SK-N-SH treated with all-trans-retinoic acid at 6 μM for 48 hours (cell line): Measurements from ENCODE around the gene DPYSL4.

ENCODE experiments used
- ATAC-seq: fragments of 200-7000 bp; cut with Tn5 transposase; 3 replicates; pipeline ENCODE4 v1.9.1; 2020; ENCODE audit warnings: mild to moderate bottlenecking, moderate library complexity
- ARNTL ChIP-seq: fragments of 450-650 bp; formaldehyde crosslinking; IDR thresholded peaks from 2 replicates; pipeline ENCODE4 v1.5.0; 2020; ENCODE audit warnings: low read depth, mild to moderate bottlenecking, moderate library complexity, borderline replicate concordance
- BACH2 ChIP-seq: fragments of 250-450 bp; sonication (Bioruptor Pico); IDR thresholded peaks from 2 replicates; pipeline ENCODE4 v1.9.0; 2021; ENCODE audit warnings: mild to moderate bottlenecking, borderline replicate concordance
- CREB5 ChIP-seq: fragments of 250-450 bp; sonication (Bioruptor Pico); IDR thresholded peaks from 2 replicates; pipeline ENCODE4 v1.5.1; 2020; ENCODE audit warnings: low read depth, mild to moderate bottlenecking, moderate library complexity
- CSDC2 ChIP-seq: fragments of 250-450 bp; sonication (Bioruptor Pico); IDR thresholded peaks from 2 replicates; pipeline ENCODE4 v1.5.0; 2020; ENCODE audit warnings: mild to moderate bottlenecking, moderate library complexity
- CSRNP3 ChIP-seq: fragments of 250-450 bp; sonication (Bioruptor Pico); IDR thresholded peaks from 2 replicates; pipeline ENCODE4 v1.5.1; 2021; ENCODE audit warnings: mild to moderate bottlenecking, moderate library complexity
- ESRRG ChIP-seq: fragments of 250-450 bp; sonication (Bioruptor Pico); IDR thresholded peaks from 2 replicates; pipeline ENCODE4 v1.6.1; 2021; ENCODE audit warnings: mild to moderate bottlenecking
- GLIS3 ChIP-seq: fragments of 250-450 bp; sonication (Bioruptor Pico); IDR thresholded peaks from 2 replicates; pipeline ENCODE4 v1.5.0; 2020; ENCODE audit warnings: mild to moderate bottlenecking, moderate library complexity
- ISL1 ChIP-seq: fragments of 250-450 bp; sonication (Bioruptor Pico); IDR thresholded peaks from 2 replicates; pipeline ENCODE4 v2.1.2; 2022; ENCODE audit warnings: mild to moderate bottlenecking, moderate library complexity
- OSR1 ChIP-seq: fragments of 250-450 bp; sonication (Bioruptor Pico); IDR thresholded peaks from 2 replicates; pipeline ENCODE4 v1.8.0; 2022; ENCODE audit warnings: moderate library complexity, mild to moderate bottlenecking, inconsistent platforms
- PATZ1 ChIP-seq: fragments of 250-450 bp; sonication (Bioruptor Pico); IDR thresholded peaks from 2 replicates; pipeline ENCODE4 v1.8.0; 2020; ENCODE audit warnings: mild to moderate bottlenecking, moderate library complexity, borderline replicate concordance
- POU6F1 ChIP-seq: fragments of 250-450 bp; sonication (Bioruptor Pico); IDR thresholded peaks from 2 replicates; pipeline ENCODE4 v1.8.0; 2021; ENCODE audit warnings: low read depth, mild to moderate bottlenecking, moderate library complexity, borderline replicate concordance
- PPARA ChIP-seq: fragments of 250-450 bp; sonication (Bioruptor Pico); IDR thresholded peaks from 2 replicates; pipeline ENCODE4 v1.5.0; 2020; ENCODE audit warnings: mild to moderate bottlenecking, borderline replicate concordance
- RARB ChIP-seq: fragments of 250-450 bp; sonication (Bioruptor Pico); IDR thresholded peaks from 2 replicates; pipeline ENCODE4 v1.8.0; 2021; ENCODE audit warnings: mild to moderate bottlenecking, moderate library complexity
- SNAI2 ChIP-seq: fragments of 250-450 bp; sonication (Bioruptor Pico); IDR thresholded peaks from 2 replicates; pipeline ENCODE4 v1.5.0; 2020; ENCODE audit warnings: mild to moderate bottlenecking, moderate library complexity
- TCF4 ChIP-seq: fragments of 250-450 bp; sonication (Bioruptor Pico); IDR thresholded peaks from 2 replicates; pipeline ENCODE4 v1.8.0; 2021; ENCODE audit warnings: mild to moderate bottlenecking, moderate library complexity, borderline replicate concordance
- TOX ChIP-seq: fragments of 250-450 bp; sonication (Bioruptor Pico); IDR thresholded peaks from 2 replicates; pipeline ENCODE4 v1.8.0; 2021; ENCODE audit warnings: mild to moderate bottlenecking, moderate library complexity, borderline replicate concordance
- TSHZ2 ChIP-seq: fragments of 250-450 bp; sonication (Bioruptor Pico); IDR thresholded peaks from 2 replicates; pipeline ENCODE4 v1.5.0; 2020; ENCODE audit warnings: mild to moderate bottlenecking, moderate library complexity
- ZC3H10 ChIP-seq: fragments of 250-450 bp; sonication (Bioruptor Pico); IDR thresholded peaks from 2 replicates; pipeline ENCODE4 v1.5.1; 2021; ENCODE audit warnings: mild to moderate bottlenecking, moderate library complexity
- ZFP3 ChIP-seq: fragments of 250-450 bp; sonication (Bioruptor Pico); IDR thresholded peaks from 2 replicates; pipeline ENCODE4 v1.5.0; 2020; ENCODE audit warnings: mild to moderate bottlenecking, moderate library complexity
- ZFP30 ChIP-seq: fragments of 450-650 bp; formaldehyde crosslinking; IDR thresholded peaks from 2 replicates; pipeline ENCODE4 v1.5.0; 2022; ENCODE audit warnings: mild to moderate bottlenecking, moderate library complexity
- ZNF565 ChIP-seq: fragments of 450-650 bp; formaldehyde crosslinking; conservative IDR thresholded peaks from 2 replicates; pipeline ENCODE4 v1.5.0; 2020; ENCODE audit warnings: low read depth, mild to moderate bottlenecking, moderate library complexity
- ZNF70 ChIP-seq: fragments of 450-650 bp; formaldehyde crosslinking; IDR thresholded peaks from 2 replicates; pipeline ENCODE4 v1.5.0; 2020; ENCODE audit warnings: mild to moderate bottlenecking, moderate library complexity
- ZNF8 ChIP-seq: fragments of 450-650 bp; formaldehyde crosslinking; IDR thresholded peaks from 2 replicates; pipeline ENCODE4 v1.5.0; 2020; ENCODE audit warnings: mild to moderate bottlenecking, moderate library complexity

Gene DPYSL4

GRCh38 chr10:132183046-132183445 lies 3.7 kb upstream of the DPYSL4 start:
- TF ChIP-seq ARNTL (no peak), ESRRG (no peak), ZFP3 (CRISPR knock-in tag) (no peak), RARB (no peak), TOX (CRISPR knock-in tag) (no peak), ISL1 (no peak), BACH2 (CRISPR knock-in tag) (no peak), TCF4 (CRISPR knock-in tag) (no peak), ZC3H10 (CRISPR knock-in tag) (no peak), ZFP30 (CRISPR knock-in tag) (no peak), CSDC2 (CRISPR knock-in tag) (no peak), PPARA (CRISPR knock-in tag) (no peak), TSHZ2 (CRISPR knock-in tag) (no peak), ZNF70 (no peak), GLIS3 (CRISPR knock-in tag) (no peak), OSR1 (CRISPR knock-in tag) (no peak)
- no peak for ATAC-seq

- TF ChIP-seq CREB5 (CRISPR knock-in tag) (no peak), TCF4 (CRISPR knock-in tag) (no peak), ISL1 (no peak), CSDC2 (CRISPR knock-in tag) (no peak), ZNF565 (CRISPR knock-in tag) (no peak), ZNF70 (no peak), ESRRG (no peak), ZC3H10 (CRISPR knock-in tag) (no peak), TOX (CRISPR knock-in tag) (no peak), SNAI2 (CRISPR knock-in tag) (no peak), RARB (no peak), ZFP30 (CRISPR knock-in tag) (no peak), CSRNP3 (no peak)
- ATAC-seq, result no peak
Observed at GRCh38 chr10:132184816-132185593, 1.7 kb upstream of the DPYSL4 start.

- ATAC-seq, result no peak
- TF ChIP-seq GLIS3 (CRISPR knock-in tag) (no peak), ESRRG (no peak), ZNF70 (no peak), ZNF8 (CRISPR knock-in tag) (no peak), SNAI2 (CRISPR knock-in tag) (no peak), BACH2 (CRISPR knock-in tag) (no peak), PATZ1 (CRISPR knock-in tag) (no peak), POU6F1 (CRISPR knock-in tag) (no peak), ZC3H10 (CRISPR knock-in tag) (no peak), ZFP3 (CRISPR knock-in tag) (no peak), TSHZ2 (CRISPR knock-in tag) (no peak), CSDC2 (CRISPR knock-in tag) (no peak)
Observed at GRCh38 chr10:132185601-132186487, 904 bp upstream of the DPYSL4 start.
